Psoas muscle (tissue), 8 donors: ENCODE measurements around the gene FAIM2. TPM values are rescaled to one million over a fixed set of nuclear protein-coding genes. Genes with fewer than 3 reads are reported as not detected.

Source experiments
- ATAC-seq, 4 donors: fragments of 200-7000 bp; cut with Tn5 transposase; one replicate each; pipeline ENCODE4 v1.9.1; 2020; ENCODE audit warnings: moderate library complexity in 3 of 4, mild to moderate bottlenecking in 2 of 4
- DNase-seq, 2 donors: peaks; one replicate each; pipeline ENCODE4 v3.0.0-alpha.2; 2020
- H3K27ac ChIP-seq: fragments of 200-600 bp; one replicate; pipeline ENCODE4 v1.8.0; 2022
- H3K27me3 ChIP-seq, 3 donors: fragments of 200-600 bp in 1 of 3; one replicate each; pipeline versions ENCODE4 v1.6.1 to v1.8.0; 2013 to 2022; ENCODE audit warnings: low read length in 2 of 3, mild to moderate bottlenecking in 2 of 3, moderate library complexity in 1 of 3; ENCODE audit not compliant: insufficient read depth in 3 of 3
- H3K36me3 ChIP-seq, 2 donors: fragments of 200-600 bp in 1 of 2; one replicate each; pipeline versions ENCODE4 v1.6.1 to v1.8.0; 2013 to 2022; ENCODE audit warnings: low read depth in 1 of 2, mild to moderate bottlenecking in 1 of 2, moderate library complexity in 1 of 2; ENCODE audit not compliant: insufficient read depth in 1 of 2
- H3K4me1 ChIP-seq: fragments of 200-600 bp; one replicate; pipeline ENCODE4 v1.8.0; 2022
- H3K4me3 ChIP-seq: fragments of 200-600 bp; one replicate; pipeline ENCODE4 v1.8.0; 2022; ENCODE audit warnings: mild to moderate bottlenecking
- H3K9me3 ChIP-seq: fragments of 200-600 bp; one replicate; pipeline ENCODE4 v1.8.0; 2022
- WGBS, 3 donors: extraction: QIAGEN DNeasy Blood & Tissue Kit; methylation state at CpG; one replicate each; pipeline versions ENCODE4 v1.1.6 to v1.1.7; 2013; 5-methylcytosine and 5-hydroxymethylcytosine counted together
- intact Hi-C, 2 donors: fragments of 100-400 bp; cut with DNase I; formaldehyde crosslinking; loops; one replicate each; pipeline versions ENCODE4 v1.11.0 to v1.14.2; 2022
- polyA plus RNA-seq, 3 donors: library from polyadenylated mRNA; stranded (reverse); fragments of 200-250 nt; gene quantifications; one replicate each; pipeline ENCODE4 v1.2.3, GENCODE V29; 2013
- total RNA-seq, 4 donors: library from RNA; stranded (reverse); fragmentation: NEBNext Ultra II Directional in 2 of 4; extraction: Animal tissue kit (Norgen Biotek cat#: 25700) in 2 of 4; gene quantifications; one replicate each; pipeline versions ENCODE4 v1.2.1 to v1.2.4, GENCODE V29; 2021 to 2023
- TF ChIP-seq, protein P1 (sequence below): fragments of 200-600 bp; IDR thresholded peaks from one replicate; pipeline ENCODE4 v1.8.0; 2022; ENCODE audit warnings: antibody characterized with exemption
- donor health status: healthy with polysubstance abuse.
- donor health status: DM: no; HTN: no; CAD: no; lungs with moderate emphysema.
- donor health status: Bipolar disorder and iron deficiency.
- donor health status: healthy.
- donor health status: DM: yes; HTN: yes; CAD: no.
- donor health status: DM: no; HTN: no; CAD: no.
- donor health status: DM: no; HTN: no; CAD: no.
- donor health status: DM: yes; HTN: yes; CAD: no.

The FAIM2 gene
- total and polyA plus RNA-seq, 7 donors: 0.22 to 1.1 (median 0.58) TPM; not detected in 2

DNA sequence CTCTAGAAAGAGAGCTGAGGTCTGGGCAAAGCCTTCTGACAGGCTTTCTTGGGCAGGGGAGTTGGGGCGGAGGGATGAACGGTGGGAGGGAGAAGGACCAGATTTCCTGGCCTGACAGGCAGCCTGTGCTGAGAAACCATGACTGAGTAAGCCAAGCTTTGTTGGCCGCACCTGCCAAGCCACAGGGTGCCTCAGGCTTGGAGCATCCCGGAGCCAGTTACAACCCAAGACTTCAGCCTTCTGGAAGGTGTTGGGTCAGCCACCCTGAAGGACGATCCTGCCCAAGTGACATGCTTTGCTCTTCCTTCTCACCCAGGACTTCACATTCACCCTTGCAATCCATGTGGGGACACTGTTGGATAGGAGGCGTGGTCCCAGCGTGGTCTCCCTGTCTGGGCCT, 25.9 kb upstream of the FAIM2 start:
- ATAC-seq (no peak), DNase-seq (peak in 1 of 2 donors; percentile 8)
- Histone ChIP-seq H3K27ac (no peak overlapping the region), H3K36me3 (no peaks in the 10 kb centered on the region), H3K4me1 (no peaks in the 10 kb centered on the region), H3K9me3 (no peaks in the 10 kb centered on the region), H3K27me3 (no peaks in the 10 kb centered on the region), H3K4me3 (no peak overlapping the region)
- 78 to 83% (median 80%) methylated on average over 7 of the region's 7 CpGs for WGBS, 3 donors
- TF ChIP-seq, protein P1, sequence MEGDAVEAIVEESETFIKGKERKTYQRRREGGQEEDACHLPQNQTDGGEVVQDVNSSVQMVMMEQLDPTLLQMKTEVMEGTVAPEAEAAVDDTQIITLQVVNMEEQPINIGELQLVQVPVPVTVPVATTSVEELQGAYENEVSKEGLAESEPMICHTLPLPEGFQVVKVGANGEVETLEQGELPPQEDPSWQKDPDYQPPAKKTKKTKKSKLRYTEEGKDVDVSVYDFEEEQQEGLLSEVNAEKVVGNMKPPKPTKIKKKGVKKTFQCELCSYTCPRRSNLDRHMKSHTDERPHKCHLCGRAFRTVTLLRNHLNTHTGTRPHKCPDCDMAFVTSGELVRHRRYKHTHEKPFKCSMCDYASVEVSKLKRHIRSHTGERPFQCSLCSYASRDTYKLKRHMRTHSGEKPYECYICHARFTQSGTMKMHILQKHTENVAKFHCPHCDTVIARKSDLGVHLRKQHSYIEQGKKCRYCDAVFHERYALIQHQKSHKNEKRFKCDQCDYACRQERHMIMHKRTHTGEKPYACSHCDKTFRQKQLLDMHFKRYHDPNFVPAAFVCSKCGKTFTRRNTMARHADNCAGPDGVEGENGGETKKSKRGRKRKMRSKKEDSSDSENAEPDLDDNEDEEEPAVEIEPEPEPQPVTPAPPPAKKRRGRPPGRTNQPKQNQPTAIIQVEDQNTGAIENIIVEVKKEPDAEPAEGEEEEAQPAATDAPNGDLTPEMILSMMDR: no peak
- intact Hi-C loops: no loop called here

GRCh38 chr12:49928471-49928870, 24.8 kb upstream of the FAIM2 start:
- Histone ChIP-seq H3K9me3 (no peaks in the 10 kb centered on the region), H3K4me1 (no peaks in the 10 kb centered on the region), H3K4me3 (no peak overlapping the region), H3K27ac (no peak overlapping the region), H3K36me3 (no peaks in the 10 kb centered on the region), H3K27me3 (no peaks in the 10 kb centered on the region)
- 92 to 94% (median 94%) methylated on average over 6 of the region's 6 CpGs for WGBS, 3 donors
- TF ChIP-seq, protein P1: no peak
- DNase-seq (no peak), ATAC-seq (no peak)
- intact Hi-C loops: no loop called here

DNA sequence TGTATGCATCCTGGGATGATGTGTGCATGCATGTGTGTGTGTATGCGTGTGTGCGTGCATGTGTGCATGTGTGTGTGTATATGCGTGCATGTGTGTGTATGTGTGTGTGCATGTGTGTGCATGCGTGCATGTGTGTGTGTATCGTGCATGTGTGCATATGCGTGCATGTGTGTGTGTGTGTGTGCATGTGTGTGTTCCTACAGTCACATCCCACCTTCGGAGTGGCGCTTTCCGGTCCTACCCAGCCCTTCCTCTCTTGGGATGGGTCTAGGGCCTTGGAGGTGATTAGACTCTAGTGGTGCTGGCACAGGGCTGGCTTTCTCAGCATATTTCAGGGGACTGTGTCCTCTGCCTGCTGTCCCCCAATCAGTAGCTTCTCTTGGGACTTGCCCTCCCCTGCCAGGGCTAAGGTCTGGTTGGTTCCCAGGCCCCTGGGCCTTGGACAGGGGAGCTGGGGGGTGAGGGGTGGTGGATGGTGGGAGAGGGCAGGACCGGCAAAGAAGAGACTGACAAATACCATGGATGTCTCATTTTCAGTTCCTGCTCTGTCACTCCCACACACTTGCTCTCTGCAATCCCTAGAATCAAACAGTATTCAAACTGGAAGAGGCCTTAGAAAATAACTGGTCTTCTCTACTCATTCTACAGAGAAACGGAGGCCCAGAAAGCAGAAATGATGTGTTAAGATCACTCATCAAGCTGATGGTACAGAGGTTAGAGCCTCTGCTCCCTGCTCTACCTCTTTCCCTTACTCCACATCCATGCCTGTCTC, 21.9 kb upstream of the FAIM2 start:
- no peaks in the 10 kb centered on the region for H3K27me3 ChIP-seq
- no peaks in the 10 kb centered on the region for H3K9me3 ChIP-seq
- no peaks in the 10 kb centered on the region for H3K4me1 ChIP-seq
- 82 to 92% (median 88%) methylated on average over 11 of the region's 11 CpGs for WGBS, 3 donors
- no peaks in the 10 kb centered on the region for H3K36me3 ChIP-seq
- no peak overlapping the region for H3K27ac ChIP-seq
- intact Hi-C loops: no loop called here
- H3K4me3 ChIP-seq: no peak overlapping the region
- DNase-seq (peak in 1 of 2 donors; percentile 12), ATAC-seq (no peak)
- TF ChIP-seq, protein P1: no peak

- Histone ChIP-seq H3K9me3 (no peaks in the 10 kb centered on the region), H3K4me3 (no peak overlapping the region), H3K36me3 (no peaks in the 10 kb centered on the region), H3K27ac (no peak overlapping the region), H3K27me3 (no peaks in the 10 kb centered on the region), H3K4me1 (no peaks in the 10 kb centered on the region)
- intact Hi-C loops: no loop called here
- DNase-seq (peak in 1 of 2 donors; percentile 40), ATAC-seq (no peak)
- 83 to 85% (median 83%) methylated on average over 7 of the region's 7 CpGs for WGBS, 3 donors
- TF ChIP-seq, protein P1: no peak
Observed at GRCh38 chr12:49924628-49925246, 21.0 kb upstream of the FAIM2 start.
